SK-N-DZ (cell line): Measurements from ENCODE around the gene QSOX1.
A peak's percentile ranks its signal among the peaks of the same experiment; 100 is the strongest.

Experiments used
- DNase-seq: peaks from one replicate; pipeline ENCODE4 v3.0.0-alpha.2; 2015; ENCODE audit warnings: low spot score

QSOX1 gene

GRCh38 chr1:180213401-180214170 is 58.9 kb downstream of the QSOX1 start:
- DNase-seq: peak; percentile 79

DNA sequence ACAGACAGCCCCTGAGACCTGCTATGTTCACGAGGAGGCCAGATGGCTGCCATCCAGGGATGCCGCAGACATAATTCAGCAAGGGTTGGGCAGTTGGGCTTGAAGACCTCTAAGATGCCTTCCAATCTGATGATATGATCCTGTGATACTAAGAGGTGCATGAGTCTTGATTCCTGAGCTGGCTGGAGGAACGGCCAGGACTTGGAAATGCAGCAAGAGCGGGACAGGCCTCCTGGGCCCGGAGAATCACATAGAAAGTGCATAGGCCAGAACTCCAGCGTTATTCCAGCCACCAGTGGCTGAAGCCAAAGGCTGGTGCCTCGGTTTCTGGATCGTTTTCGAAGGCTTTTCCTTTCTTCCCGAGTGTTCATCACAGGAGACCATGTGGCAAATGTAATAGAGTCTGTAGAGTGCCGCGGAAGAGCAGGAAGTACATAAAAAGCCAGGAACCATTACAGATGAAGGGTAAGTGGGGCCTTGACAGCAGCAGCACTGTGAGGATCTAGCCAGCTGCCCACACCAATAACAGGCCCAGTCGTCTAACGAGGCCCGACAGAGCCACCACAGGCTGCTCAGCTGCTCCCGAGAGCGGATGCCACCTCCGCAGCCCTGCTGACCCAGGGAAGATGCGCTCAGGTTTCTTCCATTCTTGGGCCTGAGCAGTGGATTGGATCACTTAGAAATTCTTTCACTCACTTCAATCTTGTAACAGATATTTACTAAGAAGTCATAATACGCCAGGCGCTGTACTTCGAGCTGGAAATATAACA is 61.4 kb downstream of the QSOX1 start:
- DNase-seq: peak; percentile 47

- DNase-seq: no peak
These were observed 62.3 kb downstream of the QSOX1 start for GRCh38 chr1:180217006-180217405.

DNA sequence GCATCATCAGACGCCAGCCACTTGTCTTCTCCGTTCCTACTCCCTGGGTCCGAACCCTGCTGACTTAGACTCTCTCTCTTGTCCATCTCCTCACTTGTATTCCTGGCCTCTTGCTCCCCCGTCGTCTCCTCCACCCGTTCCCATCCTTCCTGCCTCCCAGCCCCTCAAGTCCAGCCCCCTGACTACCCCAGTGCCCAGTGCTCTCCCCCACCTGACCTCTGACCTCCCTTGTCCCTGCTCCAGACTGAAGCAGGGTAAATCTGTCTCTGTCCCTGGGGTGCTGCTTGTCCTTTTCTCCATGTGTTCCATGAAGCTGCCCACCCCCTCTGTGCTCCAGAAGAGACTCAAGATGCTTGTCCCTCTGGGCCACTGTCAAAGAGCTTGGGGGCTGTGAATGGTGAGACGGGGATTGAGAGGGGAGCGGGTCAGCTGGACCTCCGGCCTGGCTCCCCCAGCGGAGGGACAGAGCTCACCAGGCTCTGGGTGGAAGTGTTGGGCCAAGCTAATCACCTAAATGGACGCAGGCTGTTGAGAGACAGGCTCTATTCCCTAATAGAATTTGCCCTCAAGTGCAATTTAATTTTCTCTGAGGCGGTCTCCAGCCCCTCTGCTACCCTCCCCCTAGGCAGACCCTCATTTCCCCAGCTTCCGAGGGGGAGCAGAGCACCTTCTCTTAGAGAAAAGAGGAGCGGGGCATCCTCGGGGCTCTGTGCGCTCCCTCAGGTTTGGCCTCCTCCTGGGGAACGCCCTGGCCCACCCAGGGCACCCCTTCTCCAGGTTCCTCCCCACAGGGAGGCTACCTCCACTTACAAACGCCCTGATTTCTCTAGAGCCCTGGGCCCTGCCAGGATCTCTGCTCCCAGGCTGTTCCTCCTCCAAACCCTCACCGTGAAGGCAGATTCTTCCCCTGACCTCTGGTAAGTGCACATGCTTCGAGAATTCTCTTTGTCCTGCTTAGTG is 64.4 kb downstream of the QSOX1 start:
- DNase-seq: peak; percentile 54

GRCh38 chr1:180219776-180220175 is 65.1 kb downstream of the QSOX1 start:
- no peak for DNase-seq

- no peak for DNase-seq
These were observed 66.8 kb downstream of the QSOX1 start for GRCh38 chr1:180221462-180221861.

DNA sequence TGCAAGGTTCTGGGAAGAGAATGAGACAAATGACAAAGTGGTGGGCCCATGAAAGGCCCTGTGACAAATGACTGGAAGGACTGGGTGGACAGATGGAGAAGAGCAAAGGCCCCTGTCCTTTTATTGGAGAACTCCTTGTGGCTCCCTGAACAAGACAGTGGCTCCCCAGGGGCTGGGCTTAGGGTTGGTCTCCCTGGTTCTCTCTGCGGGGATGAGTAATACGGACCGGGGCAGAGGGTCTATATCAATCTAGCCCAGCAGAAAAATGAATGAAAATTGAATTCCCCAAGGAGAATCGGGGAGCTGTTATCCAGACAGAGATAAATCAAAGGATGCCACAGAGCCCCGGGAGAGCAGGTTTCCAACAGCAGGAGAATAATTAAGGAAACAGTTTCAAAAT is 70.2 kb downstream of the QSOX1 start:
- DNase-seq: no peak

DNA sequence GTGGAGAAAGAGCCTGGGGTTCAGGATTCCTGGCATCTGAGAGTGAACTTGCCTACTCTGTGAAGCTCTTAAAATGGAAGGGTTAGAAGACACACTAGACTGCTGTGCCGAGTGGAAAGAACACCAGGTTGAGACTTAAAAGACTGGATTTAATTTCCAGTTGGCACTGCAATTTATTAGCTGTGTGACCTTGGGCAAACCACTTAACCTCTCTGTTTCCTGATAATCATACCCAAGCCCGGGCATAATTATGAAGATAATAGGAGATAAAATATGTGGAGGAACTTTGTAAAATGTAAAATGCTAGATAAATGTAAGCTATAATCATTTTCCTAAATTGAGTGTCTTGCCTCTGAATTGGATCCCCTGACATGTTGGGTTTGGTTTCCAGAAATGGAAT is 70.7 kb downstream of the QSOX1 start:
- DNase-seq: no peak

- DNase-seq: no peak
These were observed 73.4 kb downstream of the QSOX1 start for GRCh38 chr1:180227861-180228647.

DNA sequence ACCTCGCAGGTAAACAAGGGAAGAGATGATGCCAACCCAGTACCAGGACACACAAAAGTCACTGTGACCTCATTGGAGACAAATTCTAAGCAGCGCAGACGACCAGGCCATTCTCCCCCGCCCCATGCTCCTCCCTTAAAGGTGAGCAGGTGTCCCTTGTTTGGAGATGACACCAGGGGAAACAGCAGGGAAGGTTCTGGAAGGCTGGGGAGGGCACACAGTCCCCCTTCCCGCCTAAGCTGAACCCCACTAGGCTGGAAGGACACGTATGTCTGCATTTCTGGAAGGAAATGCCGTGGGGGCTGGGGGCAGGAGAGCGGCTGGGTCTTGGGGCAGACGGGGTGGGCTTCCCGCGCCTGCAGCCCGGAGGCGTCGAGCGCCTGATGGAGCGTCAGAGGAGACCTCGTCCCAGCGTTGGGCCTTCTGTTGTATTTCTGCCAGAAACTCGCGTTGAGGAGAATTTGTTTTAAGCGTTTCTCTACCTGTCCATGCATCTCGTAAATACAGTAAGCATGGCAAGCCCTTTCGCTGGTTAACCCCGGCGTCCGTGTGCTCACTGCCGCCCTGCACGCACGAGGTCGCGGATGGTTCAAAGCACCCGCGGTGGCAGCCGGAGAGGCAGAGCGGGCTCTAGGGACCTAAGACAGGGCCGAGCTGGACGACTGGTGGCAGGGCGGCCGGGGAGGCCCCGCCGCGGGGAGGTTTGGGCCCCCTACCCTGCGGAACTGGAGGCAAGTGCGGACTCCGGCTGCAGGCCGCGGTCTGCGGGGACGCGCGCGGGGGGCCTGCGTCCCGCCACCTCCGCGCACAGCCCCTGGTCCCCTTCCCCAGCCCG is 74.2 kb downstream of the QSOX1 start:
- peak; percentile 41 for DNase-seq

DNA sequence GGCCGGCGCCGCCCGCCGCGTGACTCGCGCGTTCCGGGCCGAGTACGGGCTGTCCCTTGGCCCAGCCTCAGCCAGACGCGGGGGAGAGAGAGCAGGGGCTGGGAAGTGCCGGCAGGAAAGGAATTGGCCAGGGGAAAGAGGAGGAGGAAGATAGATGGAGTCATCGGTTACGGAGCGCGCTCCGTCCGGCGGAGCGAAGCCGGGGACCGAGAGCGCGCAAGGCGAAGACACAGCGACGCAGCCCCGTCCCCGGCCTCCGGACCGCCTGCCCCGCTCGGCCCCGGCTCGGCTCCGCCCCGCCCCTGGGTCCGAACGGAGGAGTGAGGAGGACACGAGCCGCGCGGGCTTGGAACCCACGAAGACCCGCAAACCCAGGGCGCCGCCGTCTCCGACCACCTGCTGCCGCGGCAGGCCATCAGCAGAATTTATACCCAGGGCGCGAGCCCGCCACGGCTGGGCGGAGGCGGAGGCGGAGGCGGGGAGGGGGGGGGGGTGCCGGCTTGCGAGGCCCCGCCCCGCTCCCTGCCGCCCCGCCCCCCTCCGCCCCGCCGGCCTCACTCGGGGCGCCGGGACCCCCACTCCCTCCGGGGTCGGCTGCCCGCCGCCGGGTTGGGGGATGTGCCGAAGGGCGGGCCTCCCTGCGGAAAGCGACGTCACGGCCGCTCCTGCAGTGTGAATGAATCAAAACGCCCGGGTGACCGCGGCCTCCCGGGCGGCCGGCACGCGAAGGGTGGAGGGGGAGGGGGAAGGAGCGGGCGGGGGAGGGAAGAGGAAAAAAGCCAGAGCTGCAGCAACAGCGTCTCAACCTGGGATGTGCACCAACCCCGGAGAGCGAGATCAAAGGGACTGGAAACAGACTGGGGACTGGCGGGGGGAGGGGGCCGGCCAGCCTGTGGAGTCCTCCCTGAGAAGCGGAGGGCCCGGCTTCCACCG is 75.1 kb downstream of the QSOX1 start, which contains the start of gene LHX4:
Gene LHX4 (plus strand): TSS at position 782 of the 933 bp plus-strand sequence. CDS start 266 bp downstream, outside the sequence.
- peak; percentile 75 for DNase-seq

DNA sequence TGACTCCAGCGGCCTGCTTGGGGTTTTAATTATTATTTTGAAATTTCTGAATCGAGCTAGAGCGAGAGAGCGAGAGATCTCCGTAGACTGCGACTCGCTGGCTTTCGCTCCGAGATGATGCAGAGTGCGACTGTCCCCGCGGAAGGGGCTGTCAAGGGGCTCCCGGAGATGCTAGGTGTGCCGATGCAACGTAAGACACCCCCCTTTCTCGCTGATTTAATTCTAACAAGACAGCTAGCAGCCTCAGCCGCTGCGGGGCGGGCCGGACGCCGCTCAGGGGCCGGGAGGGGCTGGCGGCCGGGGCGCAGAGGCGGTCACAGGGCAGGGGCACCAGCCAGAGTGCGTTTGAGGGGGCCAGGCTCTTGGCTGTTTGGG is 75.7 kb downstream of the QSOX1 start:
- DNase-seq: no peak

DNA sequence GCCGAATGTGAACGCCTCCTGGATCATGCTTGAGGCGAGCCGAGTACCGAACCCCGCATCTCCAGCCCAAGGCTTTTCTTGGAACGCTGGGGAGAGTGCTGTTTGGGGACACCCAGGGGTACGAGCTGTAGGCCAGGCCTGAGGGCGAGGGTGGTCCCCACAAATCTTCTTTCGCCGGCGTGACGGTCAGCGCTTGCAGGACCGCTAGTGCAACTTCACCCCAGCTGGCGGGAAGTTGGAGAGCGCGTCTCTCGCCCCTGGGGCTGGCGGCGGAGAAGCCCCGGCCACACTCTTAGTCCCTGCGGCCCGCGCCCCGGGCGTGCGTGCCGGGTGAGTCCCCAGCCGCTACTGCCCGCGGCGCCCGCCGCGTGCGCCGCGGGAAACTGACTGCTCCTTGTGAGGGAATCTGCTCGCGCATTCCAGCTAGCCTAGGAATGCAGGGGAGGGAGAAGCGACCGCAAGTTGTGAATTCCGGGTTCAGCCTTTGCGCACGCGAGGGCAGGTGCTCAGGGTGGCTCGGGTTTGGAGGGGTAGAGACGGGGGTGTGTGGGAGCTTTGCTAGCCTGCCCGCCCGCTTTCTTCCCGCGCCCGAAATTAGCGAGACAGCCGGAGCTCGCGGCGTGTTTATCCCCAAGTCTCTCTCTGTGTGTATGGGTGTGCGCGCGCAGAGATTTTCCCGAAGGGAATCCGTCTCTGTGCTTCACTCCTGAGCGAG is 76.3 kb downstream of the QSOX1 start:
- DNase-seq: no peak

DNA sequence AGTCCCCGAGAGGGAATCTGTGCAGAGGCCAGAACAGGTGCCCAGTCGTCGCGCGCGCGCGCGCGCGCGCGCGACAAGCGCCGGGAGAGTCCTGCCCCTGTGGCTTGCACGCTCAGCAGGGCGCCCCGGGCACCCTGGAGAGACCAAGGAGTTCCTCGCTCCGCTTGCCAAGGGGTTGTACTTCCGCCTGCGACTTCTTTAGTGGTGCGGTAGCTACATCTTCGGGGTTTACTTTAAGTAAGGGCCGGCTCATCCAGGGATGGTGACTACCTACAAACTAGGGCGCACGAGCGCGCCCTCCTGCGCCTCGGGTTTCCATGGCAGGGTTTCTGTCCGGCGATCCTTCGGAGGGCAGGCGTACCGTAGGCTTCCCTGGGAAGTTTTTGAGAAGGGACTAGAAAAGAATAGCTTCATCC is 76.8 kb downstream of the QSOX1 start:
- DNase-seq: peak; percentile 33

DNA sequence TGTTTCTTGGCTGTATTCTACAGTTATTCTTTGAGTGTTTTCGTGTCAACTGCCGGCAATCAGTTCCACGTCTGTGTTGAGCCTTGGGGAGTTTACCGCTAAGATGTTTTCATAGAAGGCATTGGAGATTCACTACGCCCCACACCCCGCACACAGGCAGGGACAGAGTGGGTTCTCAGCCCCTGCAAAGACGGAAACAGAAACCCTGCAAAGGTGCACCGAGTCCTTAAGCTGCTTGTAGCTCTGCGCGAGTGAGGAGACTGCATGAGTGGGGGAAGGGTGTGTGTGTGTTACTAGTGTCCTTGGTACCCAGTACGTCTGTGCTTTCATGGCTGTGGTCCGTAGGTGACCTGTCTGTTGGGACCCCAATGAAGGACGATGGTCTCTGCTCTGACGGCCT is 77.3 kb downstream of the QSOX1 start:
- DNase-seq: no peak

DNA sequence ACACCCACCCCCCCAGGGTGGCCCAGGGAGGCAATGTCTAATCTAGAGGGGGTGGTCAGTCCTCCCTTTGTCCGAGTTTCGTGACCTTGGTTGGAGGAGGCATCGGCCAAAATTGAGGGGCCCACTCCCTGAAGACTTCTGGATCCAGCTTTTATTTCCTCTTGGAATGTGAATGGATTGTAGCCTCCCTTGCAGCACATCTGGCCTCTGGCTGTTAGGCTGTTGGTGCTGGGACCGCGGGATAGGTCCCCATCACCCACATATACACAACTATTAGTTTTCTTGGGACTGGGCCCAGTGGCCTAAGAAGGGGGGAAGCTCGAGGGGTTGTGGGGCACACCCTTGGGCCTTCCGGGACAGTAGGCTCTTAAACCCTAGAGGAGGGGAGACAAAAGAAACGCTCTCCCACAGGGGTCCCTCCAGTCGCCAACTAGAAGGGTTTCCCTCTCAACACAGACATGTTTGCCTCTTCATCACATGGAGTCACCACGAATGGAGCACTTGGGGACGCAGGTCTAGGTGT is 77.9 kb downstream of the QSOX1 start:
- DNase-seq: no peak

DNA sequence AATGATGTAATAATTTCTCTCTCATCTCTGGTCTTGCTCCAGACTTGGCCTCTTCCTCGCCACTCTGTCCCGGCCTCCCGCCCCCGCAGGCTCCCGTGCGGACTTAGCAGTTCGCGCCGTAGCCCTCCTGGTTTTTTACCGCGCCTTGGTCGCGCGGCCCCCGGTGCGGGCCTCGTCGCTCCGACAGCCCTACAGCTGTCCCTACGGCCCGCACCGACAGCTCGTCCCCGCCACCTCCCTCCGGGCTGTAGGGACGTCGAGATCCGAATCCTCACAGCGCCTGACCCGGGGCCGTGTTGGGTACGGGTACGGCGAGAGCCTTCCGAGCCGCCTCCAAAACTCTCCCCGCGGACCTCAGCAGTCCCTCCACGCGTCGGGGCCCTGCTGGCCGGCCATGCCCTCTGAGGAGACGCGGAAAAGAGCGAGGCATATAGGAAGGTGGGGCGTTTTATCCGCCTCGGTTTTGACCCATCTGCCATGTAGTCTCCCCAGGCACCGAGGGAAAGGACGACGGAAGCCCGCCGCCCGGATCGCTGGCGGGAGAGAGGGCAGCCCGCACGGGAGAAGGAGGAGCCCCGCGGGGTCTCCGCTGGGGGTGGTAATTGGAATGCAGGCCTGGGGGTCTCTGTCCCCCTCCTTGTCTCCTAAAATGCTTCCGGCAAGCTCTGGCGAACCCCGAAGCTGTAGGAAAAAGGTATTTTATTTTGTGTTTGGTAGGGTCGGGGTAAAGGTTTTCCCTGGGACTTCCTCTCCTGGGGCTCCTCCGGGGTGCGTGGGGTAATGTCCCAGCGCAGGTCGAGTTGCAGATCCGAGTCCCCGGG is 78.7 kb downstream of the QSOX1 start:
- DNase-seq: no peak
